RWPE2 (cell line): ENCODE measurements around the gene CDC73.

Experiments used
- ATAC-seq: fragments of 200-7000 bp; cut with Tn5 transposase; 3 replicates; pipeline ENCODE4 v1.9.1; 2021; ENCODE audit warnings: low read depth
- DNase-seq: peaks from one replicate; pipeline ENCODE4 v3.0.0-alpha.2; 2020; ENCODE audit warnings: low spot score
- H3K27ac ChIP-seq: fragments of 450-650 bp; 2 replicates; pipeline ENCODE4 v1.5.1; 2017; ENCODE audit warnings: mild to moderate bottlenecking; ENCODE audit not compliant: poor library complexity, severe bottlenecking
- H3K27me3 ChIP-seq: fragments of 250-450 bp; sonication (Bioruptor Pico); 2 replicates; pipeline ENCODE4 v1.5.1; 2021; ENCODE audit warnings: mild to moderate bottlenecking, moderate library complexity; ENCODE audit not compliant: insufficient read depth, poor library complexity, severe bottlenecking
- H3K36me3 ChIP-seq: fragments of 250-450 bp; sonication (Bioruptor Pico); 2 replicates; pipeline ENCODE4 v1.5.1; 2020; ENCODE audit warnings: low read depth, mild to moderate bottlenecking, moderate library complexity
- H3K4me1 ChIP-seq: fragments of 250-450 bp; sonication (Bioruptor Pico); 2 replicates; pipeline ENCODE4 v1.5.1; 2021; ENCODE audit warnings: mild to moderate bottlenecking, moderate library complexity; ENCODE audit not compliant: insufficient read depth, poor library complexity, severe bottlenecking
- H3K4me3 ChIP-seq: fragments of 250-450 bp; sonication (Bioruptor Pico); 2 replicates; pipeline ENCODE4 v1.5.1; 2021; ENCODE audit warnings: mild to moderate bottlenecking, moderate library complexity; ENCODE audit not compliant: severe bottlenecking
- H3K9me3 ChIP-seq: fragments of 250-450 bp; sonication (Bioruptor Pico); 2 replicates; pipeline ENCODE4 v1.5.1; 2021; ENCODE audit warnings: mild to moderate bottlenecking, moderate library complexity; ENCODE audit not compliant: severe bottlenecking
- CTCF ChIP-seq: fragments of 450-650 bp; IDR thresholded peaks from one replicate; pipeline ENCODE4 v1.5.1; 2017; ENCODE audit warnings: mild to moderate bottlenecking, moderate library complexity; ENCODE audit not compliant: poor library complexity, severe bottlenecking

CDC73 gene

GRCh38 chr1:193121616-193122593 is at the start of gene CDC73:
Gene CDC73, plus strand, starts transcription at chr1:193122031. Its CDS starts 170 bp downstream, at chr1:193122201.
- peak within 1 kb of the TSS; percentile 69 for H3K4me3 ChIP-seq
- H3K36me3 ChIP-seq, result peaks cover 19% of the 10 kb centered on the region
- peak within 1 kb of the TSS; percentile 79 for H3K27ac ChIP-seq
- peak; percentile 97 for DNase-seq
- TF ChIP-seq CTCF, result peak; percentile 92
- H3K9me3 ChIP-seq, result no peaks in the 10 kb centered on the region
- H3K4me1 ChIP-seq, result peaks cover 13% of the 10 kb centered on the region
- peak; percentile 95 for ATAC-seq
- no peaks in the 10 kb centered on the region for H3K27me3 ChIP-seq

DNA sequence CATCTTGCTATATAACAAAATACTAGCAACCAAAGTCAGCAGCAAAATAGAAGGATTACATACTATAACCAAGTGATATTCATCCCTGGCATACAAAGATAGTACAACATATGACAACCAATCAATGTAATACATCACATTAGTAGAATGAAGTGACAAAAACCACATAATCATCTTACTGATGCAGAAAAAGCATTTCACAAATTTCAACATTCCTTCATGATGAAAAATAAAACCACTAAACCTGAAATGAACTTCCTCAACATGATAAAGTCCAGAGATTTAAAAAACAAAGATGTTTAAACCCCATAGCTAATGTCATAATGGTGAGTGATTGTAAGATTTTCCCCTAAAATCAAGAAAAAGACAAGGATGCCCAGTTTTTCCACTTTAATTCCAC is 43.8 kb upstream of the CDC73 start:
- no peak overlapping the region for H3K4me3 ChIP-seq
- no peaks in the 10 kb centered on the region for H3K27me3 ChIP-seq
- no peak overlapping the region for H3K27ac ChIP-seq
- no peak for TF ChIP-seq CTCF
- no peak for ATAC-seq
- H3K4me1 ChIP-seq, result no peaks in the 10 kb centered on the region
- H3K36me3 ChIP-seq, result peaks cover 76% of the 10 kb centered on the region
- DNase-seq, result no peak
- peaks cover 2% of the 10 kb centered on the region for H3K9me3 ChIP-seq

- DNase-seq (no peak), ATAC-seq (no peak)
- no peak overlapping the region for H3K27ac ChIP-seq
- H3K4me1 ChIP-seq, result no peaks in the 10 kb centered on the region
- TF ChIP-seq CTCF, result no peak
- peaks cover 79% of the 10 kb centered on the region for H3K36me3 ChIP-seq
- H3K4me3 ChIP-seq, result no peak overlapping the region
- H3K27me3 ChIP-seq, result no peaks in the 10 kb centered on the region
- H3K9me3 ChIP-seq, result peaks cover 2% of the 10 kb centered on the region
Observed at GRCh38 chr1:193079187-193079586, 42.6 kb upstream of the CDC73 start.

GRCh38 chr1:193083365-193084088 is 38.3 kb upstream of the CDC73 start:
- Histone ChIP-seq H3K27ac (no peak overlapping the region), H3K4me1 (no peaks in the 10 kb centered on the region), H3K27me3 (no peaks in the 10 kb centered on the region), H3K4me3 (no peak overlapping the region), H3K36me3 (peaks cover 78% of the 10 kb centered on the region), H3K9me3 (peaks cover 2% of the 10 kb centered on the region)
- no peak for DNase-seq
- no peak for TF ChIP-seq CTCF
- ATAC-seq, result no peak
